CD4-positive, alpha-beta T cell treated with Interleukin-6 at 100 ng/mL for 8 hours (primary cell): ENCODE measurements around the gene RUNX2.
"Not testable (repeated sequence)": the region's sequence is repeated elsewhere in the genome, so short reads cannot be mapped to it uniquely, and the experiment has no call there.

Experiments used
- DNase-seq: peaks from one replicate; pipeline ENCODE4 v3.0.0-alpha.2; 2020; ENCODE audit warnings: mixed read lengths, low spot score

Gene RUNX2

DNA sequence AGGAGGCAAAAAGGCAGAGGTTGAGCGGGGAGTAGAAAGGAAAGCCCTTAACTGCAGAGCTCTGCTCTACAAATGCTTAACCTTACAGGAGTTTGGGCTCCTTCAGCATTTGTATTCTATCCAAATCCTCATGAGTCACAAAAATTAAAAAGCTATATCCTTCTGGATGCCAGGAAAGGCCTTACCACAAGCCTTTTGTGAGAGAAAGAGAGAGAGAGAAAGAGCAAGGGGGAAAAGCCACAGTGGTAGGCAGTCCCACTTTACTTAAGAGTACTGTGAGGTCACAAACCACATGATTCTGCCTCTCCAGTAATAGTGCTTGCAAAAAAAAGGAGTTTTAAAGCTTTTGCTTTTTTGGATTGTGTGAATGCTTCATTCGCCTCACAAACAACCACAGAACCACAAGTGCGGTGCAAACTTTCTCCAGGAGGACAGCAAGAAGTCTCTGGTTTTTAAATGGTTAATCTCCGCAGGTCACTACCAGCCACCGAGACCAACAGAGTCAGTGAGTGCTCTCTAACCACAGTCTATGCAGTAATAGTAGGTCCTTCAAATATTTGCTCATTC is at the start of gene RUNX2:
Gene RUNX2 (plus strand): TSS at position 375 of the 567 bp plus-strand sequence. CDS start 397 bp downstream, outside the sequence.
- no peak for DNase-seq

DNA sequence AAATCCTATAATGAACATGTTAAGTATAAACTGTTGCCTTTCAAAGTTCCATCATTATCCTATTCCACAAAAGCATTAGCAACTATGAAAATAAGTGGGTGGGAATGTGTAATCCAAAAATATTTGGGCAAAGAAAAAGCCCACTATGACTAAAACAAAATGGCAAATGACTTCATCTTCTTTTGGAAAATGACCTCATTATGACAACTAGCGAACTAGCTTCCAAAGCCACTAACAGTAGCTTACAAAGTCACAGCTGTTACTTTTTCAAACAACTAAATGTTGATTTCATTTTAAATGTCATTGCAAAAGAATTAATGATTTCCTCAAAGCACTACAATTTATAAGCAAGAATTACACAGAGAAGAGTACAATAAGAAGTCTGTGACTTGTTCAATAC is 49.8 kb upstream of the RUNX2 start:
- DNase-seq, result no peak

DNA sequence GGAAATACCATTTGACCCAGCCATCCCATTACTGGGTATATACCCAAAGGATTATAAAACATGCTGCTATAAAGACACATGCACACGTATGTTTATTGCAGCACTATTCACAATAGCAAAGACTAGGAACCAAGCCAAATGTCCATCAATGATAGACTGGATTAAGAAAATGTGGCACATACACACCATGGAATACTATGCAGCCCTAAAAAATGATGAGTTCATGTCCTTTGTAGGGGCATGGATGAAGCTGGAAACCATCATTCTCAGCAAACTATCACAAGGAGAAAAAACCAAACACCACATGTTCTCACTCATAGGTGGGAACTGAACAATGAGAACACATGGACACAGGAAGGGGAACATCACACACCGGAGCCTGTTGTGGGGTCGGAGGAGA is 41.4 kb upstream of the RUNX2 start:
- not testable (repeated sequence) for DNase-seq

DNA sequence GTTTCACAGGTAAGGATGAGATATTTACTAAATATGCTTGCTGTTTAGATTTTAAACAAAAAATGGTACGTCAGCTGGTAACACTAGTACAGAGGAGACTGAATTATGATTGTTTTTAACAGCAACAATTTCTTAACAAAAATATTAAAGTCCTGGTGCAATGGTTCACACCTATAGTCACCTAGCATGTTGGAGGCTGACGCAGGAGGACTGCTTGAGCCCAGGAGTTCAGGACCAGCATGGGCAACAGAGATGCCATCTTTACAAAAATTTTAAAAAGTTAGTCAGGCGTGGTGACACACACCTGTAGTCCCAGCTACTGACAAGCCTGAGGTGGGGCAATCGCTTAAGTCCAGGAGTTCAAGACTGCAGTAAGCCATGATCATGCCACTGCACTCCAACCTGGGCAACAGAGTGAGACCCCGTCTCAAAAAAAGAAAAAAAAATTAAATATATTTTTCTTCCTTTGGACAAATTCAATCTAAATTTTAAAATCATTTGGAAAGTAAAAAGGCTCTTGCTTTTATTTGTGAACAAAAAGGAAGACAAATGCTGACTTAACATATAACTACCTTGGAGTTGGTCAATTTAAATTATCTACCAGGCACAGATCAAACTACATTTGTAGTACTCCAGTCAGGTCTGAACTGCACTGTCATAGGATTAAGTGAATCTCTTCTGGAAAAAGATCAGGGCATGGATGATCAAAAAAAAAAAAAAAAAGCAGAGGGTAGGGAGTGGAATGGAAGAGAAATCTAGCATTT is 38.2 kb upstream of the RUNX2 start:
- DNase-seq, result no peak

DNA sequence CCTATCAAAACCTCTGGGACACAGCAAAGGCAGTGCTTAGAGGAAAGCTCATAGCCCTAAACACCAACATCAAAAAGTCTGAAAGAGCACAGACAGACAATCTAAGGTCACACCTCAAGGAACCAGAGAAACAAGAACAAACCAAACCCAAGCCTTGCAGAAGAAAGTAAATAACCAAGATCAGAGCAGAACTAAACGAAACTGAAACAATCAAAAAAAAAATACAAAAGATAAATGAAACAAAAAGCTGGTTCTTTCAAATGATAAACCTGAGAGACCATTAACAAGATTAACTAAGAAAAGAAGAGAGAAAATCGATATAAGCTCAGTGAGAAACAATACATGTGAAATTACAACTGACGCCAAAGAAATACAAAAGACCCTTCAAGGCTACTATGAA is 34.8 kb upstream of the RUNX2 start:
- peak; percentile 3 for DNase-seq

DNA sequence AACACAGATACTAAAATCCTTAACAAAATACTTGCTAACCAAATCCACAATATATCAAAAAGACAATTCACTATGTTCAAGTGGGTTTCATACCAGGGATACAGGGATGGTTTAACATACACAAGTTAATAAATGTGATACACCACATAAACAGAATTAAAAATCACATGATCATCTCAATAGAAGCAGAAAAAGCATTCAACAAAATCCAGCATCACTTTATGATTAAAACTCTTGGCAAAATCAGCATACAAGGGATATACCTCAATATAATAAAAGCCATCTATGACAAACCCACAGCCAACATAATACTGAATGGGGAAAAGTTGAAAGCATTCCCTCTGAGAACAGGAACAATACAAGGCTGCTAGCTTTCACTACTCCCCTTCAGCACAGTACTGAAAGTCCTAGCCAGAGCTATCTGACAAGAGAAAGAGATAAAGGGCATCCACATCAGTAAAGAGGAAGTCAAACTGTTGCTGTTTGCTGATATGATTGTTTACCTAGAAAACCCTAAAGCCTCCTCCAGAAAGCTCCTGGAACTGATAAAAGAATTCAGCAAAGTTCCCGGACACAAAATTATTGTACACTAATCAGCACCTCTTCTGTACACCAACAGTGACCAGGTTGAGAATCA is 33.9 kb upstream of the RUNX2 start:
- not testable (repeated sequence) for DNase-seq

DNA sequence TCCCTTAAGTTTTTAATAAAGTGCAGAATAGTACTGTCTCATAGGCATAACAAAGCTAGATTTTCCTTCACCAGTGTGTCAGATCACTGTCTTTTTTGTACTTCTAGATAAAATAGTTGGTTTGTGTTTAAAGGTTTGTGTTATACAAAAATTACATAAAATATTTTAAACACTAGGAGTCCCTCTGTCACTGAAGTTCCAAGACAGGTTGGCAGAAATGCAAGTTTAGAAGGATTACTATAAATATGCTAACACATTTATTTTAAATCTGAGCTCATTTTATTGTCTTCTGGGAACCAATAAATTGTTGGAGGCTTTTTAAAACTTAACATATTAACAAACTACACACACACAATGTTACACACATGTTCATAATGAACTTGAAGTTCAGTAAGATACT is 30.8 kb upstream of the RUNX2 start:
- DNase-seq, result no peak

DNA sequence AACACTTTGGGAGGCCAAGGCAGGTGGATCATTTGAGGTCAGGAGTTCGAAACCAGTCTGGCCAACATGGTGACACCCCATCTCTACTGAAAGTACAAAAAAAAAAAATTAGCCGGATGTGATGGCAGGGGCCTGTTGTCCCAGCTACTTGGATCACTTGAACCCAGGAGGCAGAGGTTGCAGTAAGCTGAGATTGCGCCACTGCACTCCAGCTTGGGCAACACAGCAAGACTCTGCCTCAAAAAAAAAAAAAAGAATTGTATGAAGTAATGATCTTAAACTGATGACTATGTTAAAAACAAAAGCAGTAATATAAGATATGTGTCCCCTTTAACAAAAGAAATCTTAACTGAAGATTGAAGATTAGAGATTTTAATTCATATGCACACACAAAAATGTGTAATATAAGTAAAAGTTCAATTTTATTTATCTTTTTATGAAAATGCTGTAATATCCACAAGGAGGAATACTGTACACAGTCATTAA is 29.0 kb upstream of the RUNX2 start:
- DNase-seq, result no peak

DNA sequence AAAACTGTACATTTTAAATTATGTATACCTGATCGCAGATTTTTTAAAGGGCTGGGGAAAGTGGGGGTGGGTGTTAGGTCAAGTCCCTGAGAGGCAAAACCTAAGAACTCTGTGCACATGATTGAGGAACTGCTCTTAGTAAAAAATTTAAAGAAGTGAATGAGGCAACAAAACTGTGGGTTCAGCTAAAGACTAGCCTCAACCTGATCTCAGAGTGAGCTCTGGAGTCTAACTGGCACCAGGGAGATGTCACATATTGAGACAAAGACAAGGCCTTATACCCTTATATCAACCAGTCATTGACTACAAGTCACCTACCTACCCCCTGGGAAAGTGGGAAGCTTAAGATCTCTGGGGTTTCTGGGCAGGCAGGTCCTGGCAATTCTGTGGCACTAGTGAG is 27.4 kb upstream of the RUNX2 start:
- DNase-seq, result no peak

DNA sequence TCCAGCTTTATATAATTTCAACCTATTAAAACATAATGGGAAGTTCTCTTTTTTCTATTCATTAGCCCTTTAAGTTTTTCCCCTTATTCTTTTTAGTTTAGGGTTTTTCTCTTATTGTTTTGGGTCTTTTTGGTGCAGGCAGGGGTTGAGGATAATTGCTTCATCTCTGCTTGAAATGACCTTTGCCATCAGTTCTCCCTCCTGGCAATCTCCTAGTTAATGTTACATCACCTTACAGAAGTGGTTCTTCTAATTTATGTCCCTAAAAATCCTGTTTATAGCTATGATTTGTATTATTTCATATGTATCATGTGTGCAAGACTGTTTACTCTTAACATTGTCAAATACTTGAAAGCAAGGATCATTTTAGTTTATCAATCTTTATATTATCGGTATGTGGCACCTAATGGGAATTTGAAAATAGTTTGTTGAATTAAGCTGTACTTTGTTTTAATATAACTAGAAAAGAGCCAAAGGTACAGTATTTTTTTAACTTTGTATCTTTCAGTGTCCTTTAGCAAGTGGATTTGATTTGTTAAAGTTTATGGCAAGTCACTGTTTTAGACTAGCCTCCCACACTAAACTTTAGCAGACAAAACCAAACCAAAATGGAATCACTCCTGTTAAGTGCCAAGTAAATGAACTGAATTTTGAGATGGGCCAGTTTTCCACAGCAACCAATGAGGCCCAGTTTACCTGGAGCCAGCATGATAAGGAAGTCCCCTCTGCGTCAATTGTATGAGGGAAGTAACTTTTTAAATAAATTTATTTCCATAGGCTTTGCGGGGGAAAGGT is 26.6 kb upstream of the RUNX2 start:
- no peak for DNase-seq

DNA sequence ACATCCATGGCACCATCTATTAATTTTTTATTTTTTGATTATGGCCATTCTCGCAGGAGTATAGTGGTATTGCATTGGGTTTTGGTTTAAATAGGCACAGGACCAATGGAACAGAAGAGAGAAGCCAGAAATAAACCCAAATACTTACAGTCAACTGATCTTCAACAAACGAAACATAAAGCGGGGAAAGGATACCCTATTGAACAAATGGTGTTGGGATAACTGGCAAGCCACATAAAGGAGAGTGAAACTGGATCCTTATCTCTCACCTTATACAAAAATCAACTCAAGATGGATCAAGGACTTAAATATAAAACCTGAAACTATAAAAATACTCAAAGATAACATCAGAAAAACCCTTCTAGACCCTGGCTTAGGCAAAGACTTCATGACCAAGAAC is 25.3 kb upstream of the RUNX2 start:
- DNase-seq, result no peak

DNA sequence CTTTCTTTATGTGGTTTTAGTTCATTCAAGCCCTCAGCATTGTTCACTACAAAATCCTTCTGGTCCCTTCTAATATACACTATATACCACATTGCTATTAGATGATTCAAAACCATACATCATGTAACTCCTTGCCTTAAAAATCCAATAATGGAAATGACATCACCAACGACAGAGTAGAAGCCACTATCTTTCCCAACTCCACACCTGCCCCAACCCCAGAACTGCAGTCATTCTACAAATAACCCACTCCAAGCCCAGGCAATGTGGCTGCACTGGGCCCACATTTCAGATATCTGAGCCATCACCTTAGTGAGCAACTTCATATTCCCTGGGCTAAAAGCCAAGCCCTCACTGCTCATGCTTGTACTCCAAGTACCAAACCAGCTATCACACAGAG is 22.6 kb upstream of the RUNX2 start:
- no peak for DNase-seq

DNA sequence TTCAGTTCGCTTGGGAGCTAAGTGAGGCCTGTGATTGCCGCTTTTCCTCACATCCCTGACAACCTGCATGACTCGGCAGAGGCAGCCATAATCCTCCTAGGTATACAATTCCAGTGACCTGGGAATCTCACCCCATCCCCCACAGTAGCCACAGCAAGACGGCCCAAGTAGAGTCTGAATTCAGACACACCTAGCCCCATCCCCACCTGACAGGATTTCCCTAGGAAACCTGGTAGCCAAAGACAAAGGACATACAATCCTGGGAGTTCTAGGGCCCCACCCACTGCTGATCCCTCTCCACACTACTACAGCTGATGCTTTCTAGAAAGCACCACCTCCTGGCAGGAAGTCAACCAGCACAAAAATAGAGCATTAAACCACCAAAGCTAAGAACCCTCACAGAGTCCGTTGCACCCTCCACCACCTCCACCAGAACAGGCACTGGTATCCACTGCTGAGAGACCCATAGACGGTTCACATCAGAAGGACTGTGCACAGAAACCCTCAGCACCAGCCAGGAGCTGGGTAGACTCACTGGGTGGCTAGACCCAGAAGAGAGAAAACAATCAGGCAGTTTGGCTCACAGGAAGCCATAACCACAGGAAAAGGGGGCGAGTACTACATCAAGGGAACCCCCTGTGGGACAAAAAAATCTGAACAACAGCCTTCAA is 17.9 kb upstream of the RUNX2 start:
- DNase-seq, result peak; percentile 52

DNA sequence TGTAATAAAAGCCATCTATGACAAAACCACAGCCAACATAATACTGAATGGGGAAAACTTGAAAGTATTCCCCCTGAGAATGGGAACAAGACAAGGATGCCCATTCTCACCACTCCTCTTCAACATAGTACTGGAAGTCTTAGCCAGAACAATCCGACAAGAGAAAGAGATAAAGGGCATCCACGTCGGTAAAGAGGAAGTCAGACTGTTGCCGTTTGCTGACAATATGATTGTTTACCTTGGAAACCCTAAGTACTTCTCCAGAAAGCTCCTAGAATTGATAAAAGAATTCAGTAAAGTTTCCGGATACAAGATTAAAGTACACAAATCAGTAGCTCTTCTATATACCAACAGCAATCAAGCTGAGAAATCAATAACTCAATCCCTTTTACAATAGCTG is 14.0 kb upstream of the RUNX2 start:
- no peak for DNase-seq

DNA sequence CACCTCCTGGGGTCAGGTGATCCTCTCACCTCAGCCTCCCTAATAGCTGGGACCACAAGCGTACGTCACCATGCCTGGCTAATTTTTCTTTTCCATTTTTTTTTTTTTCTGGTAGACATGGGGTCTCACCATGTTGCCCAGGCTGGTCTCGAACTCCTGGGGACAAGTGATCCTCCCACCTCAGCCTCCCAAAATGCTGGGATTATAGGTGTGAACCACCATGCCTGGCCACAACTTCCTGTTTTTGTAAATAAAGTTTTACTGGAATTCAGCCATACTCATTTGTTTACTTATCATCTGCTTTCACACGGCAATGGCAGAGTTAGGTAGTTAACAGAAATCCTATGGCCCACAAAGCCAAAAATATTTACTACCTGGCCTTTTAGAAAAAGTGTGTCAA is 7.8 kb upstream of the RUNX2 start:
- DNase-seq, result no peak

DNA sequence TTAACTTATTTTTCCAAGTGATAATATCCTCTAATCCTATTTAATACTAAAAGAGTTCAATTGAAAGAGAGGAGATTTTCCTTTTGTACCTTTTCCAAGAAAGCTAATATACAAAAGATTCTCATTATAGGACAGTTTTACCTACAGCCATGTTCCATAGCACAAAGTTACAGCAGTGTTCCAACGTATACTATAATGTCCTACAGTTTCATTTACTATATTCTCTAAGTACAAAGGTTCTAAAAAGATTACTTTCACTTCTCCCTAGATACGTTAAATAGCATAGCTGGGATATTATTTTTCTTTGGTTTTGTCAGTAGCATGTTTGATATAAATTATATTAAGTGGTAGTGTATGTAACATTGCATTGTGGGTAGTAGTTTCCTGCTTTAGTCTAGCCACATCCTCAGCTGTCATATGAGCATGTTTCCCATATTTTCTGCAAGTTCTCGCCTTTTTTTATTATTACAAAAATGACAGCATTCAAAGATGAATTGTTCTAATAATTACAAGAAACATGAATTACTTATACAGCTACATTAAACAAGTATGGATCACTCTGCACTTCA is 4.4 kb upstream of the RUNX2 start:
- DNase-seq, result peak; percentile 31

DNA sequence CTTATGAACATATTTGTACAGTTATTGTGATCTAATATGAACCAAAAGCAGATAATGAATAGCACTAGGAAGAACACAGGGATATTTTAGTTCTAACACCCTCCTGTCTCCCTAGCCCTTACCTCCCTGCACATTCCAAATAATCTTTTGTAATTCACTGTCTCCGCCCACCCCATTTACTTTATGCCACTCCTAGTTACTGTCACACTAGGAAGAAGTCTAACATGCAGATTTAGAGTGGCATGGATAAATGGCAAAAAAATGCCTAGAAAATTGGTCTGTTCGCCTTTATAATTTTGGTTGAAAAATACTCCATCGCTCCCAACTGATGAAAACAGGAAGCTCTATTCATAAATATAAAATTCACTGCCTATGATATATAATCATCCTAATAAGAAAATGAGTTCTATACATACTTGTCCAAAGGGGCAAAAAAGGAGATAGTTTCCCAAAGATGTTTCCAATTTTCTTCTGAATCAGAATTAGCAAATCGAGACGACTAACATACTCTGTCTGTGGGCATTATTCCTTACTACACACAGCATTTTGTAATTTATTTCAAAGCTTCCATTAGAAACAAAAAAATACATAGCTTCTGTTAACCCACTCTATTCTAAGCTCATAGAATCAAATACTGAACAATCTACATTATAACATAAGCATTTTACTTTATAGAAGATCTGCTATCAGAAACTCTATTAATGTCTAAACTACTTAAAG is 1.3 kb upstream of the RUNX2 start:
- DNase-seq, result no peak

DNA sequence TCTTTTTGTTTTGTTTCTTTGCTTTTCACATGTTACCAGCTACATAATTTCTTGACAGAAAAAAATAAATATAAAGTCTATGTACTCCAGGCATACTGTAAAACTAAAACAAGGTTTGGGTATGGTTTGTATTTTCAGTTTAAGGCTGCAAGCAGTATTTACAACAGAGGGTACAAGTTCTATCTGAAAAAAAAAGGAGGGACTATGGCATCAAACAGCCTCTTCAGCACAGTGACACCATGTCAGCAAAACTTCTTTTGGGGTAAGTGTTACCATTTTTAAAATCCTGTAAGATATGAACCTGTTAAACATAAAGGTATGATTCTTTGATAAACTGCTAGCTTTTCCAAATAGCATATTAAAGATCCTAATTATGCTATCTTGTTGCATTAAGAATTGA is 393 bp downstream of the RUNX2 start:
- no peak for DNase-seq

DNA sequence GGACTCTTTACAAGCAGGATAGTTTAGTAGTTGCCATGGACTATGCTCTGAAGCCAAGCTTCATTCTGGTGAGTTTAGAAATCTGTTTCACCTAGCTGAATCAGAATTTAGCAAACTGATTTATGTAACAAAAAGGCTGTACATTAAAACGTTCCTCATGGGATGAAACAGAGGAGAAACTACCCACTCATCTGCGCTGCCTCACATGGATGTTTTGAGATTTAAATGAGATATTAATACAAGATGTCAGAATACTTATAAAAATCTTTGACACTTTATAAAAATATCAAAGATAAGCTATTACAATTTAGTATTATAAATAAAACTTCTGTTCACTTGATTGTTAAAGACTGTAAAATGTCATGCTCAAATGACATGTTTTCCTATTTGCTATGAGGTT is 16.8 kb downstream of the RUNX2 start:
- DNase-seq, result no peak

DNA sequence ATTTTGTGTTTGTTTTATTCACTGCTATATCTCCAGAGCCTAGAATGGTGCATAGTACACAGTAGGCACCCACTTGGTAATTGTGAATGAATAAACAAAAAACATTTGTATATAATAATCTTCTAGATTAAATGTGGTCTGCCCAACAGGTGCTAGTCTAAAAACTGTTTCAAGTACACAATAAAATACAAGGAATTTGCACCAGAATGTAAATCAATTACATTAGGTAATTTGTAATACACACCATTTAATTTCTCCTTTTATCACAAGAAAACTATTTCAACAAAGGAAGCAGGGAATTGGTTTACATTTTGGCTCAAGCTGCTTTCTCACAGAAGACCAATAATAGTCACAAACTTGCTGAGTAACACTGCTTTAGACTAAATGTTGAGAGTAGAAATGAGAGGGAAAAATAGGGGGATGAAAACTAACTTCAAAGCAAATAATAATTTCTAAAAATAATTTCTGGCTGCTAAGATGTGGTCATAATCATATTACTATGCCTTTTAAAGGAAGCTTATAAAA is 22.1 kb downstream of the RUNX2 start:
- DNase-seq, result no peak

DNA sequence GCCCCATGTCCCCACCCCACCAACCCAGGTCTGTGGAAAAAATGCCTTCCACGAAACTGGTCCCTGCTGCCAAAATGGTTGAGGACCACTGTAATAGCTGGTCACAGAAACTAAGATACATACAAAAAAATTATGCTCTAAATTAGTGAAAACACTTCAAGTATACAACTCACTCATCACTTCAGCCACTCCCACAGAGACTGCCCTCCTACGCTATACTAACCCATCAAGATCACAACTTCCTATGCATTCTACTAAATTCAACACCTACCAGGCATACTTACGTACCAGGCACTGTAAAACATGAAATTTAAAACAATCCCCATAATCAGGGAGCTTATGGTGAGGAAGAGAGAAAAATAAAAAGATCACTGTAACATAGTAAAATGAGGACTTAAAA is 22.9 kb downstream of the RUNX2 start:
- DNase-seq, result no peak
